Brain microvascular endothelial cell (primary cell): Measurements from ENCODE around the gene NRXN3.

Experiments used
- DNase-seq: peaks from one replicate; pipeline ENCODE4 v3.0.0-alpha.2; 2020
- H3K27ac ChIP-seq: fragments of 250-450 bp; sonication (Bioruptor Pico); 2 replicates; pipeline ENCODE4 v1.5.1; 2020; ENCODE audit warnings: mild to moderate bottlenecking, moderate library complexity
- H3K27me3 ChIP-seq: fragments of 250-450 bp; sonication (Bioruptor Pico); replicated peaks from 2 replicates; pipeline ENCODE4 v1.5.1; 2020; ENCODE audit warnings: mild to moderate bottlenecking
- H3K36me3 ChIP-seq: fragments of 250-450 bp; sonication (Bioruptor Pico); replicated peaks from 2 replicates; pipeline ENCODE4 v1.5.1; 2020; ENCODE audit warnings: mild to moderate bottlenecking
- H3K4me3 ChIP-seq: 2 replicates; pipeline ENCODE4 v1.5.1; 2011; ENCODE audit warnings: low read depth, mild to moderate bottlenecking, control low read depth, low read length, moderate library complexity
- in situ Hi-C: cut with HindIII; loops from 2 replicates; pipeline ENCODE4 v1.10.0; 2017; ENCODE audit warnings: low sequenced_read_pairs, low pct_ligation_motif_present
- TF ChIP-seq, protein P1 (sequence below): IDR thresholded peaks from 2 replicates; pipeline ENCODE4 v1.5.1; 2011; ENCODE audit warnings: low read depth, mild to moderate bottlenecking, moderate library complexity, low read length, control low read depth, inconsistent platforms; ENCODE audit errors: missing control alignments

NRXN3 gene

DNA sequence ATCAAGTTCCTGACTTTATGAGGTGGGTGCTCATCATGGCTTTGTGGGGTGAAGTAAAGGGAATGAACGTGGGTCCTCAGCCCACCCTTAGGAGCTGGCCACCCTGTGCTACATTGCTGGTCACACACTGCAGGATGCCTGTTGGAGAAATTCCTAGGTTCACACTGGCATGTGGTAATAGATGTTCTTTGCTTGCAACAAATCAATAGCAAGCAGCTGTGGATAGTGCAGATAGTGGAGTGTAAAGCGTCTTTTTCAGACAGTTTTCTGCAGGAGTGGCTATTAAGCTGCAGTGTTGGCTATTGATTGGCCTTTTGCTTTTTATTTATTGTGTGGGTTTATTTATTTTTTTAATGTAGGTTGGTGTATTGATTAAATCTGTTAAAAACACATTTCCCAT is 822.7 kb downstream of the NRXN3 start:
- TF ChIP-seq, protein P1, sequence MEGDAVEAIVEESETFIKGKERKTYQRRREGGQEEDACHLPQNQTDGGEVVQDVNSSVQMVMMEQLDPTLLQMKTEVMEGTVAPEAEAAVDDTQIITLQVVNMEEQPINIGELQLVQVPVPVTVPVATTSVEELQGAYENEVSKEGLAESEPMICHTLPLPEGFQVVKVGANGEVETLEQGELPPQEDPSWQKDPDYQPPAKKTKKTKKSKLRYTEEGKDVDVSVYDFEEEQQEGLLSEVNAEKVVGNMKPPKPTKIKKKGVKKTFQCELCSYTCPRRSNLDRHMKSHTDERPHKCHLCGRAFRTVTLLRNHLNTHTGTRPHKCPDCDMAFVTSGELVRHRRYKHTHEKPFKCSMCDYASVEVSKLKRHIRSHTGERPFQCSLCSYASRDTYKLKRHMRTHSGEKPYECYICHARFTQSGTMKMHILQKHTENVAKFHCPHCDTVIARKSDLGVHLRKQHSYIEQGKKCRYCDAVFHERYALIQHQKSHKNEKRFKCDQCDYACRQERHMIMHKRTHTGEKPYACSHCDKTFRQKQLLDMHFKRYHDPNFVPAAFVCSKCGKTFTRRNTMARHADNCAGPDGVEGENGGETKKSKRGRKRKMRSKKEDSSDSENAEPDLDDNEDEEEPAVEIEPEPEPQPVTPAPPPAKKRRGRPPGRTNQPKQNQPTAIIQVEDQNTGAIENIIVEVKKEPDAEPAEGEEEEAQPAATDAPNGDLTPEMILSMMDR = no peak
- in situ Hi-C loops = no loop called here
- Histone ChIP-seq H3K27ac (no peak overlapping the region), H3K36me3 (no peaks in the 10 kb centered on the region), H3K4me3 (no peak overlapping the region), H3K27me3 (no peaks in the 10 kb centered on the region)
- DNase-seq = no peak

DNA sequence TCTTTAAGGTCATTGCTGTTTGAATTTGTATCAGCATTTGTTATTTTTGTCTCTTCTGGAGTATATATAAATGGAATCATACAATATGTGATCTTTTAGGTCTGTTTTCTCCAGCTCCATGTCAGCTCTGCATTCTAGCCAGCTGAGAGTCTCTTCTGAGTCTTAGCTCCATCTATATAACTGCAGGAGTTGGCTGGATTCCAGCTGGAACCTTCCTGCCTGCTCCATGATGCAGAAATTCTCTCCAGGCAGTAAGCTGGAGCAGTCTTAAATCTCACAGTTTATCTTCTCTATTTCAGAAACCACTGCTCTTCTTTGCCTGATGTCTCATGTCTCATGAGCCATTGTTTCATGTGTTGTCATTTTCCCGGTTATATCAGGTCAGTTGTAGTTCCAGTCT is 827.6 kb downstream of the NRXN3 start:
- no peaks in the 10 kb centered on the region for H3K27me3 ChIP-seq
- no peaks in the 10 kb centered on the region for H3K36me3 ChIP-seq
- DNase-seq = peak; percentile 62
- TF ChIP-seq, protein P1 = no peak
- in situ Hi-C loops = no loop called here
- no peak overlapping the region for H3K4me3 ChIP-seq
- H3K27ac ChIP-seq = no peak overlapping the region

DNA sequence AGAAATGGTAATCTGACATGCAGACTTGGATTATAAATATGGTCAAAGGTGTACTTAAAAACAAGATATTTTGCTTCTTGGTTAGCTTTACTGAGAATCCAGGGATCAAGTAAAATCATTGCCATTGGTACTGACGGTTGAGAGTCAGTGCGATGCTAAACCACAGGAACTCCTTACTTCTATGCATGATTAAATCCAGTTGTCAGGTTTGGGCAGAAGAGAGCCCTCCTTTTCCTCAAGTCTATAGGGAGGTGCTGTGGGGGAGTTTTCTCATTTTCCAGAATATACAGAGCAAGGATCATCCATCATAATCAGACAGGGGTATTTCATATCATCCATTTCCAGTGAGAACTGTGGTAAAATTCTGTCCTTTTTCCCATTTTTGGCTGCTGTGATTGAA is 839.1 kb downstream of the NRXN3 start:
- Histone ChIP-seq H3K27ac (no peak overlapping the region), H3K27me3 (no peaks in the 10 kb centered on the region), H3K4me3 (no peak overlapping the region), H3K36me3 (no peaks in the 10 kb centered on the region)
- in situ Hi-C loops = no loop called here
- TF ChIP-seq, protein P1 = no peak
- no peak for DNase-seq

DNA sequence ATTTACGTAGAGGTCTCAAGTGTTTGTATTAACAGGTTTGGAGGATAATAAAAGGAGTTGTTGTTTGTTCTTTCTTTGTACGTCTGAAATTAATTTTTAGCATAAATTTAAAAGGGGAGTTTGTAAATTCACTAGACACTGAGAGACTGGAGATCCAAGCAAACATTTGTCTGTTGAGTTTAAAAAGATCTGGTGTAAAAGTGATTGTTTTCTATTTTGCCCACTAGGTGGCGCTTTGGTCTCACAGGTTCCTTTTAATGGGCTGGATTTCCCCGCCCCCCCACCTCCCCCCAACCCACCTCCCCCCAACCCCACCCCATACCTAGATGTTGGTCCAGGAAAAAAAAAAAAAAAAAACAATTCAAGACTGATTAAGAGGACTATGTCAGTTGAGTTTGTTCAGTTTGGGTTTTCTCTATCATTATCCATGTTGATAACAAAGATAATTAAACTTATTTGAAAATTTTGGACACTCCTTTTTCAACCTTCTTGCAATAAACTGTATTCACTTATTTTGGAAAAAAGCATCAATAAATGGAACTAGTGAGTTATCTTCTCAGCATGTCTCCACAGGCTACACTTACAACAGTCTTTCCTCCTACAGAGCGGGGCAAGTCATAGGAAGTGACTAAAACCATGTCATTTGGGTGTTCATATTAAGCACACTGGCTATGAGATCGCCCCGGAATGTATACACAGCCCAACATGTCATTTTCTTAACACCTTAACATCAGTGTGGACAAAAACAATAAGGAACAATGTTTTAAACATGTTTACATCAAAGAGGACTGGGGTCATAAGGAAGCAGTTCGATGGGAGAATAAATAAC is 841.1 kb downstream of the NRXN3 start:
- H3K27ac ChIP-seq = peak overlapping the region; percentile 75
- H3K4me3 ChIP-seq = no peak overlapping the region
- H3K27me3 ChIP-seq = no peaks in the 10 kb centered on the region
- no peaks in the 10 kb centered on the region for H3K36me3 ChIP-seq
- DNase-seq = peak; percentile 83
- TF ChIP-seq, protein P1 = peak; percentile 52
- in situ Hi-C loops = no loop called here

DNA sequence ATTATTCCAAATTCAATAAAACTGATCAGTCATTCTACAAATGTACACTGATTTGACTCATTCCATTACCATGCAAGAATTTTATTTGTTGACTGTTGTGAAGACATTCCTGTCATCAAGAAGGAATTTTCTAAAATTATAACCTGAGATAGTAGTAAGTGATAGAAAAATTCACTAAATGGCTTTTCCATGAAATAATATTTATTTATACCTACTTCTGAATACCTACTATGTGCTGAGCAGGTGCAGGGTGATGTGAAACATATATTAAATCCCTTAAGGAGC is 841.7 kb downstream of the NRXN3 start:
- TF ChIP-seq, protein P1 = no peak
- Histone ChIP-seq H3K27me3 (no peaks in the 10 kb centered on the region), H3K27ac (peak overlapping the region; percentile 75), H3K36me3 (no peaks in the 10 kb centered on the region), H3K4me3 (no peak overlapping the region)
- in situ Hi-C loops = no loop called here
- no peak for DNase-seq
